Vagina (tissue), 2 donors: ENCODE data around the gene B4GALT2. TPM values are rescaled to one million over a fixed set of nuclear protein-coding genes. Genes with fewer than 3 reads are reported as not detected.

Experiments
- DNase-seq, 2 donors: peaks; one replicate each; pipeline ENCODE4 v3.0.0-alpha.2; 2017; ENCODE audit errors: extremely low spot score in 2 of 2
- H3K27ac ChIP-seq: fragments of 200-600 bp; sonication (generic); one replicate; pipeline ENCODE4 v1.5.1; 2019
- H3K27me3 ChIP-seq: fragments of 200-600 bp; sonication (generic); one replicate; pipeline ENCODE4 v1.5.1; 2019
- H3K36me3 ChIP-seq, 2 donors: fragments of 200-600 bp; sonication (generic); one replicate each; pipeline ENCODE4 v1.5.1; 2017 to 2019
- H3K4me1 ChIP-seq: fragments of 200-600 bp; sonication (generic); one replicate; pipeline ENCODE4 v1.5.1; 2019
- H3K4me3 ChIP-seq, 2 donors: fragments of 200-600 bp; sonication (generic); 1 replicate in 1 of 2; 2 replicates in 1 of 2; pipeline ENCODE4 v1.5.1; 2016 to 2019
- H3K9me3 ChIP-seq: fragments of 200-600 bp; sonication (generic); one replicate; pipeline ENCODE4 v1.5.1; 2019
- CTCF ChIP-seq, 3 experiments: fragments of 450-650 bp in 2 of 3; fragments of 200-600 bp in 1 of 3; sonication (generic) in 1 of 3; IDR thresholded peaks; one replicate each; pipeline ENCODE4 v1.5.1; 2017 to 2019; ENCODE audit warnings: antibody characterized with exemption in 3 of 3, mild to moderate bottlenecking in 2 of 3, moderate library complexity in 2 of 3
- POLR2A ChIP-seq, 2 donors: fragments of 450-650 bp; IDR thresholded peaks; one replicate each; pipeline ENCODE4 v1.6.1; 2017; ENCODE audit warnings: antibody characterized with exemption in 2 of 2, mild to moderate bottlenecking in 2 of 2, moderate library complexity in 2 of 2
- POLR2AphosphoS5 ChIP-seq, 2 donors: sonication (generic); formaldehyde crosslinking; IDR thresholded peaks; one replicate each; pipeline ENCODE4 v1.9.0; 2017; ENCODE audit warnings: antibody characterized with exemption in 2 of 2, mild to moderate bottlenecking in 2 of 2, low read depth in 1 of 2; ENCODE audit not compliant: insufficient read depth in 1 of 2
- intact Hi-C: fragments of 100-400 bp; cut with DNase I; formaldehyde crosslinking; loops from one replicate; pipeline ENCODE4 v1.15.1; 2023
- total RNA-seq: library from RNA; depleted of rRNA; stranded (reverse); fragments of >200 nt; gene quantifications from one replicate; pipeline ENCODE4 v1.2.3, GENCODE V29; 2016

B4GALT2 gene
- total RNA-seq, 1 donor from 2014 or later: 31.4 TPM

- Histone ChIP-seq H3K4me3 (peak overlapping the region; percentile 64 to 79), H3K27me3 (no peaks in the 10 kb centered on the region), H3K27ac (peak overlapping the region; percentile 95), H3K4me1 (peaks cover 35% of the 10 kb centered on the region), H3K9me3 (no peaks in the 10 kb centered on the region), H3K36me3 (no peaks in the 10 kb centered on the region)
- no peak for TF ChIP-seq CTCF (IDR thresholded peaks at IDR 0.05)
- no peak for TF ChIP-seq POLR2AphosphoS5 (IDR thresholded peaks at IDR 0.05; ENCODE audit: insufficient read depth in 1 of 2, low read depth in 1 of 2)
- no peak for TF ChIP-seq POLR2A (IDR thresholded peaks at IDR 0.05)
- no peak for DNase-seq
- intact Hi-C loops: no loop called here
Measured at GRCh38 chr1:43947061-43947873, 31.7 kb upstream of the B4GALT2 start.

GRCh38 chr1:43947874-43948437 lies 31.1 kb upstream of the B4GALT2 start:
- H3K27me3 ChIP-seq: no peaks in the 10 kb centered on the region
- H3K27ac ChIP-seq: no peak overlapping the region
- TF ChIP-seq CTCF (IDR thresholded peaks at IDR 0.05) (no peak), POLR2AphosphoS5 (IDR thresholded peaks at IDR 0.05; ENCODE audit: insufficient read depth in 1 of 2, low read depth in 1 of 2) (no peak), POLR2A (IDR thresholded peaks at IDR 0.05) (no peak)
- H3K9me3 ChIP-seq: no peaks in the 10 kb centered on the region
- H3K4me3 ChIP-seq: peak overlapping the region; percentile 64 to 79
- H3K36me3 ChIP-seq: no peaks in the 10 kb centered on the region
- intact Hi-C loops: no loop called here
- DNase-seq: no peak
- peaks cover 35% of the 10 kb centered on the region for H3K4me1 ChIP-seq

- H3K9me3 ChIP-seq: no peaks in the 10 kb centered on the region
- no peak for TF ChIP-seq POLR2A (IDR thresholded peaks at IDR 0.05)
- TF ChIP-seq POLR2AphosphoS5 (IDR thresholded peaks at IDR 0.05; ENCODE audit: insufficient read depth in 1 of 2, low read depth in 1 of 2): no peak
- peaks cover 35% of the 10 kb centered on the region for H3K4me1 ChIP-seq
- no peaks in the 10 kb centered on the region for H3K36me3 ChIP-seq
- no peak overlapping the region for H3K4me3 ChIP-seq
- no peak for DNase-seq
- intact Hi-C loops: no loop called here
- H3K27me3 ChIP-seq: no peaks in the 10 kb centered on the region
- no peak overlapping the region for H3K27ac ChIP-seq
Measured at GRCh38 chr1:43949678-43950077, 29.3 kb upstream of the B4GALT2 start.

GRCh38 chr1:43951021-43951985 lies 27.7 kb upstream of the B4GALT2 start:
- Histone ChIP-seq H3K4me1 (peaks cover 23% of the 10 kb centered on the region), H3K9me3 (no peaks in the 10 kb centered on the region), H3K27ac (no peak overlapping the region), H3K27me3 (no peaks in the 10 kb centered on the region), H3K36me3 (no peaks in the 10 kb centered on the region), H3K4me3 (no peak overlapping the region)
- intact Hi-C loops: no loop called here
- no peak for DNase-seq
- TF ChIP-seq POLR2A (IDR thresholded peaks at IDR 0.05): no peak
- no peak for TF ChIP-seq POLR2AphosphoS5 (IDR thresholded peaks at IDR 0.05; ENCODE audit: insufficient read depth in 1 of 2, low read depth in 1 of 2)
- TF ChIP-seq CTCF (IDR thresholded peaks at IDR 0.05): no peak

GRCh38 chr1:43952731-43953346 lies 26.2 kb upstream of the B4GALT2 start:
- Histone ChIP-seq H3K27me3 (no peaks in the 10 kb centered on the region), H3K9me3 (no peaks in the 10 kb centered on the region), H3K4me3 (no peak overlapping the region), H3K36me3 (peaks cover 0 to 12% of the 10 kb centered on the region in 2 donors), H3K27ac (no peak overlapping the region), H3K4me1 (peaks cover 13% of the 10 kb centered on the region)
- intact Hi-C loops: no loop called here
- TF ChIP-seq CTCF (IDR thresholded peaks at IDR 0.05) (no peak), POLR2AphosphoS5 (IDR thresholded peaks at IDR 0.05; ENCODE audit: insufficient read depth in 1 of 2, low read depth in 1 of 2) (no peak), POLR2A (IDR thresholded peaks at IDR 0.05) (no peak)
- no peak for DNase-seq
